Measurements from ENCODE around the gene CADM2.

Gene CADM2

GRCh38 chr3:85737846-85738245, 779.1 kb downstream of the CADM2 start:
- H3K4me3 ChIP-seq (ENCODE audit: control insufficient read depth, low read depth, low read length) = no peak overlapping the region
- TF ChIP-seq CTCF (IDR thresholded peaks at IDR 0.05; ENCODE audit: control insufficient read depth, insufficient read depth, low read depth, low read length, missing control alignments) = no peak
- DNase-seq (ENCODE audit: low read depth) = no peak

- no peak for TF ChIP-seq CTCF (IDR thresholded peaks at IDR 0.05; ENCODE audit: control insufficient read depth, insufficient read depth, low read depth, low read length, missing control alignments)
- no peak overlapping the region for H3K4me3 ChIP-seq (ENCODE audit: control insufficient read depth, low read depth, low read length)
- no peak for DNase-seq (ENCODE audit: low read depth)
Measured at GRCh38 chr3:85740561-85740960, 781.8 kb downstream of the CADM2 start.

GRCh38 chr3:85758442-85758841, 799.7 kb downstream of the CADM2 start:
- TF ChIP-seq CTCF (IDR thresholded peaks at IDR 0.05; ENCODE audit: control insufficient read depth, insufficient read depth, low read depth, low read length, missing control alignments) = no peak
- no peak overlapping the region for H3K4me3 ChIP-seq (ENCODE audit: control insufficient read depth, low read depth, low read length)
- DNase-seq (ENCODE audit: low read depth) = no peak

GRCh38 chr3:85760342-85760741, 801.6 kb downstream of the CADM2 start:
- H3K4me3 ChIP-seq (ENCODE audit: control insufficient read depth, low read depth, low read length) = no peak overlapping the region
- TF ChIP-seq CTCF (IDR thresholded peaks at IDR 0.05; ENCODE audit: control insufficient read depth, insufficient read depth, low read depth, low read length, missing control alignments) = no peak
- no peak for DNase-seq (ENCODE audit: low read depth)

GRCh38 chr3:85780806-85781205, 822.0 kb downstream of the CADM2 start:
- no peak for TF ChIP-seq CTCF (IDR thresholded peaks at IDR 0.05; ENCODE audit: control insufficient read depth, insufficient read depth, low read depth, low read length, missing control alignments)
- no peak for DNase-seq (ENCODE audit: low read depth)
- no peak overlapping the region for H3K4me3 ChIP-seq (ENCODE audit: control insufficient read depth, low read depth, low read length)

- DNase-seq (ENCODE audit: low read depth) = no peak
- no peak overlapping the region for H3K4me3 ChIP-seq (ENCODE audit: control insufficient read depth, low read depth, low read length)
- no peak for TF ChIP-seq CTCF (IDR thresholded peaks at IDR 0.05; ENCODE audit: control insufficient read depth, insufficient read depth, low read depth, low read length, missing control alignments)
Measured at GRCh38 chr3:85781806-85782205, 823.0 kb downstream of the CADM2 start.

- DNase-seq (ENCODE audit: low read depth) = no peak
- H3K4me3 ChIP-seq (ENCODE audit: control insufficient read depth, low read depth, low read length) = no peak overlapping the region
- no peak for TF ChIP-seq CTCF (IDR thresholded peaks at IDR 0.05; ENCODE audit: control insufficient read depth, insufficient read depth, low read depth, low read length, missing control alignments)
Measured at GRCh38 chr3:85783291-85783690, 824.5 kb downstream of the CADM2 start.
